HEK293 (cell line): Measurements from ENCODE around the gene QSOX1.

Experiments used
- CTCF ChIP-seq: fragments of 450-650 bp; formaldehyde crosslinking; IDR thresholded peaks from 2 replicates; pipeline ENCODE4 v1.5.1; 2016; ENCODE audit warnings: missing biosample characterization, missing genetic modification characterization
- ZNF324 ChIP-seq: fragments of 450-650 bp; formaldehyde crosslinking; IDR thresholded peaks from 2 replicates; pipeline ENCODE4 v1.5.1; 2016; ENCODE audit warnings: missing biosample characterization, missing genetic modification characterization

DNA sequence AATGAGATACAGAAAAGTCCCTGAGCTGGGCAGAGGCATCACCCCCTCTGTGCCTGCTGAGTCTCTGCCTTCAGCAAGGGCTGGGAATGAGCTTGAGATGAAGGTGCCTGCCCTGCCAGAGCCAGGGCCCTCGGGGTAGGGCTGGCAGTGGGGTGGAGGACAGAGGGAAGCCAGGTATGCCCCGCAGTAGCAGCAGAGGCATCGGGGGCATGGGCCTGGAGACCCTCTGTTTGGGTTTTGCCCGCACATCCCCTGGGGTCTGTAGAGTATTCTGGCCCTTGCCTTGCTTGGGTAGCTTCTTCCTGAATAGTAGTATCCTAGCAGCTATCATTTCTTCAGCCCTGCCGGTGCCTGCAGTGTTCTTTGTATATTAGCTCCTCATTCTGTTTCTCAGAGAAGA, 33.0 kb downstream of the QSOX1 start:
- no peak for TF ChIP-seq CTCF (tag by site-specific recombination)
- no peak for TF ChIP-seq ZNF324 (tag by site-specific recombination)
